ENCODE results near the gene SRRM2. TPM values are rescaled to one million over a fixed set of nuclear protein-coding genes. Genes with fewer than 3 reads are reported as not detected.

The SRRM2 gene
- total and polyA plus RNA-seq, 9 donors, result 103 to 610 (median 507) TPM

GRCh38 chr16:2706611-2707311 lies 45.7 kb upstream of the SRRM2 start:
- 92% methylated on average over 21 of the region's 22 CpGs for WGBS (ENCODE audit: insufficient coverage)
- no peaks in the 10 kb centered on the region for H3K4me1 ChIP-seq (ENCODE audit: control insufficient read depth, insufficient read depth, low read length)
- no peak for DNase-seq
- no peak overlapping the region for H3K27ac ChIP-seq (ENCODE audit: low read length)
- no peak overlapping the region for H3K4me3 ChIP-seq (ENCODE audit: low read length)
- H3K9me3 ChIP-seq (replicated peaks; ENCODE audit: control insufficient read depth, low read depth, low read length), result no peaks in the 10 kb centered on the region
- peaks cover 66% of the 10 kb centered on the region for H3K36me3 ChIP-seq (ENCODE audit: control insufficient read depth, insufficient read depth, low read length)
- no peaks in the 10 kb centered on the region for H3K27me3 ChIP-seq (ENCODE audit: control insufficient read depth, insufficient read depth, low read length)

- Histone ChIP-seq H3K9me3 (replicated peaks; ENCODE audit: control insufficient read depth, low read depth, low read length) (no peaks in the 10 kb centered on the region), H3K4me1 (ENCODE audit: control insufficient read depth, insufficient read depth, low read length) (no peaks in the 10 kb centered on the region), H3K36me3 (ENCODE audit: control insufficient read depth, insufficient read depth, low read length) (peaks cover 58% of the 10 kb centered on the region), H3K27me3 (ENCODE audit: control insufficient read depth, insufficient read depth, low read length) (no peaks in the 10 kb centered on the region), H3K27ac (ENCODE audit: low read length) (no peak overlapping the region), H3K4me3 (ENCODE audit: low read length) (no peak overlapping the region)
- no peak for DNase-seq
- 92% methylated on average over 49 of the region's 51 CpGs for WGBS (ENCODE audit: insufficient coverage)
Observed at GRCh38 chr16:2707368-2708289, 44.8 kb upstream of the SRRM2 start.

- DNase-seq, result no peak
- Histone ChIP-seq H3K9me3 (replicated peaks; ENCODE audit: control insufficient read depth, low read depth, low read length) (no peaks in the 10 kb centered on the region), H3K36me3 (ENCODE audit: control insufficient read depth, insufficient read depth, low read length) (peaks cover 51% of the 10 kb centered on the region), H3K27me3 (ENCODE audit: control insufficient read depth, insufficient read depth, low read length) (no peaks in the 10 kb centered on the region), H3K4me3 (ENCODE audit: low read length) (no peak overlapping the region), H3K27ac (ENCODE audit: low read length) (no peak overlapping the region), H3K4me1 (ENCODE audit: control insufficient read depth, insufficient read depth, low read length) (no peaks in the 10 kb centered on the region)
- WGBS (ENCODE audit: insufficient coverage), result 87% methylated on average over 14 of the region's 14 CpGs
Observed at GRCh38 chr16:2708290-2708639, 44.2 kb upstream of the SRRM2 start.

GRCh38 chr16:2708955-2709587 lies 43.4 kb upstream of the SRRM2 start:
- Histone ChIP-seq H3K9me3 (replicated peaks; ENCODE audit: control insufficient read depth, low read depth, low read length) (no peaks in the 10 kb centered on the region), H3K4me1 (ENCODE audit: control insufficient read depth, insufficient read depth, low read length) (no peaks in the 10 kb centered on the region), H3K27me3 (ENCODE audit: control insufficient read depth, insufficient read depth, low read length) (peaks cover 3% of the 10 kb centered on the region), H3K4me3 (ENCODE audit: low read length) (no peak overlapping the region), H3K27ac (ENCODE audit: low read length) (no peak overlapping the region), H3K36me3 (ENCODE audit: control insufficient read depth, insufficient read depth, low read length) (peaks cover 46% of the 10 kb centered on the region)
- DNase-seq, result no peak
- WGBS (ENCODE audit: insufficient coverage), result 96% methylated on average over 20 of the region's 22 CpGs

GRCh38 chr16:2709588-2709984 lies 42.9 kb upstream of the SRRM2 start:
- Histone ChIP-seq H3K27ac (ENCODE audit: low read length) (no peak overlapping the region), H3K4me1 (ENCODE audit: control insufficient read depth, insufficient read depth, low read length) (no peaks in the 10 kb centered on the region), H3K9me3 (replicated peaks; ENCODE audit: control insufficient read depth, low read depth, low read length) (no peaks in the 10 kb centered on the region), H3K27me3 (ENCODE audit: control insufficient read depth, insufficient read depth, low read length) (peaks cover 3% of the 10 kb centered on the region), H3K4me3 (ENCODE audit: low read length) (no peak overlapping the region), H3K36me3 (ENCODE audit: control insufficient read depth, insufficient read depth, low read length) (peaks cover 41% of the 10 kb centered on the region)
- 88% methylated on average over 10 of the region's 10 CpGs for WGBS (ENCODE audit: insufficient coverage)
- peak; percentile 0 for DNase-seq

- no peaks in the 10 kb centered on the region for H3K9me3 ChIP-seq (replicated peaks; ENCODE audit: control insufficient read depth, low read depth, low read length)
- no peaks in the 10 kb centered on the region for H3K4me1 ChIP-seq (ENCODE audit: control insufficient read depth, insufficient read depth, low read length)
- no peak overlapping the region for H3K27ac ChIP-seq (ENCODE audit: low read length)
- H3K36me3 ChIP-seq (ENCODE audit: control insufficient read depth, insufficient read depth, low read length), result peaks cover 36% of the 10 kb centered on the region
- H3K4me3 ChIP-seq (ENCODE audit: low read length), result no peak overlapping the region
- peak; percentile 0 for DNase-seq
- 88% methylated on average over 18 of the region's 20 CpGs for WGBS (ENCODE audit: insufficient coverage)
- peaks cover 5% of the 10 kb centered on the region for H3K27me3 ChIP-seq (ENCODE audit: control insufficient read depth, insufficient read depth, low read length)
Observed at GRCh38 chr16:2710021-2710710, 42.3 kb upstream of the SRRM2 start.

GRCh38 chr16:2710711-2711231 lies 41.7 kb upstream of the SRRM2 start:
- Histone ChIP-seq H3K27ac (ENCODE audit: low read length) (no peak overlapping the region), H3K4me3 (ENCODE audit: low read length) (no peak overlapping the region), H3K27me3 (ENCODE audit: control insufficient read depth, insufficient read depth, low read length) (peaks cover 6% of the 10 kb centered on the region), H3K9me3 (replicated peaks; ENCODE audit: control insufficient read depth, low read depth, low read length) (no peaks in the 10 kb centered on the region), H3K4me1 (ENCODE audit: control insufficient read depth, insufficient read depth, low read length) (peaks cover 2% of the 10 kb centered on the region), H3K36me3 (ENCODE audit: control insufficient read depth, insufficient read depth, low read length) (peaks cover 30% of the 10 kb centered on the region)
- DNase-seq, result peak; percentile 3
- WGBS (ENCODE audit: insufficient coverage), result 75% methylated on average over 8 of the region's 11 CpGs

GRCh38 chr16:2711370-2712062 lies 40.9 kb upstream of the SRRM2 start:
- Histone ChIP-seq H3K27ac (ENCODE audit: low read length) (no peak overlapping the region), H3K4me1 (ENCODE audit: control insufficient read depth, insufficient read depth, low read length) (peaks cover 6% of the 10 kb centered on the region), H3K36me3 (ENCODE audit: control insufficient read depth, insufficient read depth, low read length) (peaks cover 23% of the 10 kb centered on the region), H3K27me3 (ENCODE audit: control insufficient read depth, insufficient read depth, low read length) (peaks cover 8% of the 10 kb centered on the region), H3K4me3 (ENCODE audit: low read length) (no peak overlapping the region), H3K9me3 (replicated peaks; ENCODE audit: control insufficient read depth, low read depth, low read length) (no peaks in the 10 kb centered on the region)
- peak; percentile 0 for DNase-seq
- WGBS (ENCODE audit: insufficient coverage), result 74% methylated on average over 9 of the region's 22 CpGs

GRCh38 chr16:2712063-2712441 lies 40.4 kb upstream of the SRRM2 start:
- peaks cover 8% of the 10 kb centered on the region for H3K27me3 ChIP-seq (ENCODE audit: control insufficient read depth, insufficient read depth, low read length)
- peaks cover 6% of the 10 kb centered on the region for H3K4me1 ChIP-seq (ENCODE audit: control insufficient read depth, insufficient read depth, low read length)
- WGBS (ENCODE audit: insufficient coverage), result 69% methylated on average over 10 of the region's 14 CpGs
- H3K27ac ChIP-seq (ENCODE audit: low read length), result no peak overlapping the region
- peak; percentile 0 for DNase-seq
- no peak overlapping the region for H3K4me3 ChIP-seq (ENCODE audit: low read length)
- H3K36me3 ChIP-seq (ENCODE audit: control insufficient read depth, insufficient read depth, low read length), result peaks cover 22% of the 10 kb centered on the region
- no peaks in the 10 kb centered on the region for H3K9me3 ChIP-seq (replicated peaks; ENCODE audit: control insufficient read depth, low read depth, low read length)
